ENCODE results near the gene ARHGEF35.
"Not testable (repeated sequence)": the region's sequence is repeated elsewhere in the genome, so short reads cannot be mapped to it uniquely, and the experiment has no call there.

Gene ARHGEF35

DNA sequence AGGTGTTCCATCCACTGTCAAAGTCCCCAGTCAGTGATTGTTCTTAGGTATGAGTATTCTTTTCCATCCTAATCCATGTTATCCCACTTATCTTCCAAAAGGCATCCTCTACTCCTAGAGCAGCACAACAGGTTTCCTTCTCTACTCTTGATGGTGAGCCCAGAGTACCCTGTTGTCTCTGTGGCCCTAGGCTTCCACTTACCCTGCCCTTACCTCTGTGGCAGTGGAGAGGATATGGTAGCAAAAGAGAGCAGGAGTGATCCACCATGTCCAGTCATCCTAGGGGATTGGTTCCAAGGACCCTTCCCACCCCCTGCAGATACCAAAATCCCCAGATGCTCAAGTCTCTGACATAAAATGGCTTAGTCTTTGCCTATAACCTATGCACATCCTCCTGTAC is 21.6 kb upstream of the ARHGEF35 start:
- not testable (repeated sequence) for H3K9me3 ChIP-seq (ENCODE audit: insufficient read depth, low read depth, low read length); H3K36me3 ChIP-seq (ENCODE audit: insufficient read depth, low read depth, low read length); H3K4me3 ChIP-seq (ENCODE audit: low read length); H3K27ac ChIP-seq (ENCODE audit: low read length); H3K27me3 ChIP-seq (ENCODE audit: insufficient read depth, low read length); H3K9ac ChIP-seq (ENCODE audit: low read depth, low read length); H3K4me1 ChIP-seq (ENCODE audit: insufficient read depth, low read length)

GRCh38 chr7:144205306-144205705 is 9.7 kb upstream of the ARHGEF35 start:
- not testable (repeated sequence) for H3K27ac ChIP-seq (ENCODE audit: low read length); H3K9me3 ChIP-seq (ENCODE audit: insufficient read depth, low read depth, low read length); H3K36me3 ChIP-seq (ENCODE audit: insufficient read depth, low read depth, low read length); H3K27me3 ChIP-seq (ENCODE audit: insufficient read depth, low read length); H3K4me1 ChIP-seq (ENCODE audit: insufficient read depth, low read length); H3K4me3 ChIP-seq (ENCODE audit: low read length); H3K9ac ChIP-seq (ENCODE audit: low read depth, low read length)

DNA sequence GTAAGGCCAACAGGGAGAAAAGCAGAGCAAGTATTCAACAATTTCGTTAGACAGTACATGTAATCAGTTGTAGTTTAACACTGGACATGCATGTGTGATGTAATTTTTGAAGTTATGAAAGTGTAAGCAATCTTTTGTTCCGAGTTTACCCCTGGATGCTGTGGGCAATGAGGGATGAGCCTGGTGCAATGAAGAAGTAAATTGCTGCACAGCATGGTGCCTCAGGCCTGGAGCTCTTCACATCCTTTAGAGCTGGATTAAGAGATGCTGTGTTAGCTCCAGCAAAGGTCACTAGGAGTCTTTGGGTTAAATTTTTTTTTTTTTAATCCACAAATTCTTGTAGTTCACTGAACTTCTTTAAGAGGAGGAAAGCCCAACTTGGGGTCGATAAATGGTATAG is 7.5 kb upstream of the ARHGEF35 start:
- H3K27ac ChIP-seq (ENCODE audit: low read length); H3K4me3 ChIP-seq (ENCODE audit: low read length); H3K4me1 ChIP-seq (ENCODE audit: insufficient read depth, low read length); H3K9me3 ChIP-seq (ENCODE audit: insufficient read depth, low read depth, low read length); H3K27me3 ChIP-seq (ENCODE audit: insufficient read depth, low read length); H3K9ac ChIP-seq (ENCODE audit: low read depth, low read length); H3K36me3 ChIP-seq (ENCODE audit: insufficient read depth, low read depth, low read length): not testable (repeated sequence)

DNA sequence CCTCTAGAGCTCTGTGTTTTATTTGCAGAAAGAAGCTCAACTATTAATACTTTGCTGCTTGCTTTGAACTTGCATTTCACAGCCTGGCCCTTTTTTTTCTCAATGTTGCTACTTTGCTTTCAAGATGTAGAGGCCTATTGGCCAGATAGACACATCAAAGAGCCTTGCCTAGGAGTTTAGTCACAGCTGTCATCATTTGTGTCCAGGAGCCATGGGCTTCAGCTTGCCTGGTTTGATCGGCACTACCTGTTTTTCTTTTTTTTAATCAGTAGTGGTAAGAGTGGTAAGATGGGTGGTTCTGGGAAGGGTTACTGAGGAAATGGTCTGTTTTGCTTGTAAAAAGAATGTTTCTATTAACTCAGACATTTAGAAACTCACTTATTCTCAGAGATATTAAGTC is 6.3 kb upstream of the ARHGEF35 start:
- H3K27me3 ChIP-seq (ENCODE audit: insufficient read depth, low read length); H3K4me1 ChIP-seq (ENCODE audit: insufficient read depth, low read length); H3K9me3 ChIP-seq (ENCODE audit: insufficient read depth, low read depth, low read length); H3K9ac ChIP-seq (ENCODE audit: low read depth, low read length); H3K36me3 ChIP-seq (ENCODE audit: insufficient read depth, low read depth, low read length); H3K4me3 ChIP-seq (ENCODE audit: low read length); H3K27ac ChIP-seq (ENCODE audit: low read length): not testable (repeated sequence)

DNA sequence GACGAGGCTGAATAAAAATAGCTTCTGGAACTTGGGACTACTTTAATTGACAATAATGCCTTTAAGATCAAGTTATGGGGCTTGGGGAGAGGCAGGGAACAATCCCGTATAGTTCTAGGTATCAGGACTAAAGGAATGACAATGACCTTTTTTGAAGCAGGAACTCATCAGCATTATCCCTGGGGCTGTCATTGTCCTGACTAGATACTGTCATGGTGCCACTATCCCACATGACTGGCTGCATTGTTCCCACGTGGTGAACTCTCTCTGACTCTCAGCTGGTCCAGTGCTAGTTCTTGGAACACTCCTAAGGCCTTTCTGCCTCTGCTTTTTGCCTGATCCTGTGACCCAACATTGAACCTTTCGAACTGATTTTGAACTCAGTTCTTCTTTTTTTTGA is 3.3 kb upstream of the ARHGEF35 start:
- not testable (repeated sequence) for H3K27ac ChIP-seq (ENCODE audit: low read length); H3K4me1 ChIP-seq (ENCODE audit: insufficient read depth, low read length); H3K36me3 ChIP-seq (ENCODE audit: insufficient read depth, low read depth, low read length); H3K27me3 ChIP-seq (ENCODE audit: insufficient read depth, low read length); H3K4me3 ChIP-seq (ENCODE audit: low read length); H3K9ac ChIP-seq (ENCODE audit: low read depth, low read length); H3K9me3 ChIP-seq (ENCODE audit: insufficient read depth, low read depth, low read length)

DNA sequence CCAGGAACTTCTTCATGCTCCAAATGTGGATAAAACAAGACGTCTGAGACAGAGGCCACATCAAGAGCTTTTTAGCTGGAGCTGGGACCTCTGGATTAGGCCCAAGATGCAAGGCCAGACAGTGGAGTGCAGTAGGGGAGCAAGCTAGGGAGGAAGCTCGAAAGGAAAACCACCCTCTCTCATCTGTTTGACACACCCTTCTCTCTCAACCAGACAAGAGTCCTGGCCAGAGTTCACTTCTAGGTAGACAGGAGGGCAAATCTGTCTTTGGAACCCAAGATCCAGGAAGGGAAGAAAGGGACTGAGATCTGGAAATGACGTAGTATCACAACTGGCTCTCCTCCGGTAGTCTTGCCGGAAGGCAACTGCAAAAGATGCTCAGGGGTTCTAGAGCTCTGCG is 1.2 kb downstream of the ARHGEF35 start:
- not testable (repeated sequence) for H3K27me3 ChIP-seq (ENCODE audit: insufficient read depth, low read length); H3K9ac ChIP-seq (ENCODE audit: low read depth, low read length)

GRCh38 chr7:144193782-144194181 is 1.9 kb downstream of the ARHGEF35 start:
- H3K27ac ChIP-seq (ENCODE audit: low read length); H3K4me1 ChIP-seq (ENCODE audit: insufficient read depth, low read length): not testable (repeated sequence)

More for the DNA sequence above, 1.2 kb downstream of the ARHGEF35 start:
- not testable (repeated sequence) for H3K9me3 ChIP-seq (ENCODE audit: insufficient read depth, low read depth, low read length); H3K4me1 ChIP-seq (ENCODE audit: insufficient read depth, low read length); H3K36me3 ChIP-seq (ENCODE audit: insufficient read depth, low read depth, low read length); H3K4me3 ChIP-seq (ENCODE audit: low read length); H3K27ac ChIP-seq (ENCODE audit: low read length)

DNA sequence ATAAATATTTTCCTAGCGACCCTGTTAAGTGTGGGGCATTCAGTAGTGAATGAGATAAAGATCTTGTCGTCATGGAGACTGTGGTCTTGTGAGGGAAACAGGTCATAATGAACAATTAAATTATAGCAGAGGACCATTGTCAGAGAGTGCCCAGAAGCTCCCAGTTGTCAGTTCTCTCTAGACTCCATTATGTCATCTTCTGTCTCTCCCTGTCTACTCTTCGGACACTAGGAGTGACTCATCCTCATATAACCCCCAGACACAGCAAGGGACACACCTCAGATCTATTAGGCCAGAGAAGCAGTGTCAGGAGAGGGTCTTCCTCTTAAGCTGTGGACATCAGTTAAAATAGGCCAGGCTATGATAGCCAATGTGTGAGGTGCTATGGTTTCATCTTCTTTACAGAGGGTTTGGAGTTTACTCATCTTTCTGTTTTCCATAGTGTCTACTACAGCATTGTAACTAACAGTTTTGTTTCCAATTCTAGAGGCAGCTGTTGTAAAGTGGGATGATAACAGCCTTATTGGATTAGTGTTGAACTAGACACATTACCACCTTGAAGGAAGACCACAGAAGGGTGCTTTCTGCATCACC is 7.0 kb downstream of the ARHGEF35 start:
- not testable (repeated sequence) for H3K4me1 ChIP-seq (ENCODE audit: insufficient read depth, low read length); H3K27ac ChIP-seq (ENCODE audit: low read length); H3K9ac ChIP-seq (ENCODE audit: low read depth, low read length); H3K4me3 ChIP-seq (ENCODE audit: low read length); H3K9me3 ChIP-seq (ENCODE audit: insufficient read depth, low read depth, low read length); H3K36me3 ChIP-seq (ENCODE audit: insufficient read depth, low read depth, low read length); H3K27me3 ChIP-seq (ENCODE audit: insufficient read depth, low read length)

More at GRCh38 chr7:144193782-144194181, 1.9 kb downstream of the ARHGEF35 start:
- not testable (repeated sequence) for H3K36me3 ChIP-seq (ENCODE audit: insufficient read depth, low read depth, low read length); H3K9me3 ChIP-seq (ENCODE audit: insufficient read depth, low read depth, low read length); H3K4me3 ChIP-seq (ENCODE audit: low read length); H3K27me3 ChIP-seq (ENCODE audit: insufficient read depth, low read length); H3K9ac ChIP-seq (ENCODE audit: low read depth, low read length)

- not testable (repeated sequence) for H3K27me3 ChIP-seq (ENCODE audit: insufficient read depth, low read length); H3K9me3 ChIP-seq (ENCODE audit: insufficient read depth, low read depth, low read length); H3K9ac ChIP-seq (ENCODE audit: low read depth, low read length); H3K4me1 ChIP-seq (ENCODE audit: insufficient read depth, low read length); H3K36me3 ChIP-seq (ENCODE audit: insufficient read depth, low read depth, low read length); H3K4me3 ChIP-seq (ENCODE audit: low read length); H3K27ac ChIP-seq (ENCODE audit: low read length)
These were observed 7.8 kb downstream of the ARHGEF35 start for GRCh38 chr7:144187848-144188247.

DNA sequence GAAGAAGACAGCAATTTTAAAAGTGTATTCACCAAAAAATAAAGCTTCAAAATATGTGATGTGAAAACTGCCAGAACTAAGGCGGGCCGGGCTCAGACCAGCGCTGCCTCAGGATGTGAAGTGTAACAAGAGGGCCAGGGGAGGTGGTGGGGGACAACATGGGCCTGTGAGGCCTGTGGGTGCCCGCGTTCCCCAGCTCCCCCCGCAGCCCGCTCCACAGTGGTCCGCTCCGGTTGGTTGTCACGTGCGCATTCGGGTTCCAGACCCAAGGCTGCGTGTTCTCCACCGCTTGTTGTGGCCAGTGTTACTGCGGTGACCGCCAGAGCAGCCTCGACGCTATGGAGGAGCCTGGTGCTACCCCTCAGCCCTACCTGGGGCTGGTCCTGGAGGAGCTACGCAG is 12.5 kb downstream of the ARHGEF35 start, which contains the start of gene CTAGE4:
CTAGE4 (plus strand) TSS at position 301 of the 400 bp plus-strand sequence; CDS start at position 339, 38 bp downstream.
- H3K9ac ChIP-seq (ENCODE audit: low read depth, low read length); H3K4me3 ChIP-seq (ENCODE audit: low read length); H3K4me1 ChIP-seq (ENCODE audit: insufficient read depth, low read length); H3K36me3 ChIP-seq (ENCODE audit: insufficient read depth, low read depth, low read length); H3K9me3 ChIP-seq (ENCODE audit: insufficient read depth, low read depth, low read length); H3K27ac ChIP-seq (ENCODE audit: low read length); H3K27me3 ChIP-seq (ENCODE audit: insufficient read depth, low read length): not testable (repeated sequence)

GRCh38 chr7:144179165-144179479 is 16.5 kb downstream of the ARHGEF35 start:
- H3K9ac ChIP-seq (ENCODE audit: low read depth, low read length); H3K36me3 ChIP-seq (ENCODE audit: insufficient read depth, low read depth, low read length); H3K4me3 ChIP-seq (ENCODE audit: low read length); H3K27ac ChIP-seq (ENCODE audit: low read length); H3K27me3 ChIP-seq (ENCODE audit: insufficient read depth, low read length); H3K4me1 ChIP-seq (ENCODE audit: insufficient read depth, low read length); H3K9me3 ChIP-seq (ENCODE audit: insufficient read depth, low read depth, low read length): not testable (repeated sequence)

DNA sequence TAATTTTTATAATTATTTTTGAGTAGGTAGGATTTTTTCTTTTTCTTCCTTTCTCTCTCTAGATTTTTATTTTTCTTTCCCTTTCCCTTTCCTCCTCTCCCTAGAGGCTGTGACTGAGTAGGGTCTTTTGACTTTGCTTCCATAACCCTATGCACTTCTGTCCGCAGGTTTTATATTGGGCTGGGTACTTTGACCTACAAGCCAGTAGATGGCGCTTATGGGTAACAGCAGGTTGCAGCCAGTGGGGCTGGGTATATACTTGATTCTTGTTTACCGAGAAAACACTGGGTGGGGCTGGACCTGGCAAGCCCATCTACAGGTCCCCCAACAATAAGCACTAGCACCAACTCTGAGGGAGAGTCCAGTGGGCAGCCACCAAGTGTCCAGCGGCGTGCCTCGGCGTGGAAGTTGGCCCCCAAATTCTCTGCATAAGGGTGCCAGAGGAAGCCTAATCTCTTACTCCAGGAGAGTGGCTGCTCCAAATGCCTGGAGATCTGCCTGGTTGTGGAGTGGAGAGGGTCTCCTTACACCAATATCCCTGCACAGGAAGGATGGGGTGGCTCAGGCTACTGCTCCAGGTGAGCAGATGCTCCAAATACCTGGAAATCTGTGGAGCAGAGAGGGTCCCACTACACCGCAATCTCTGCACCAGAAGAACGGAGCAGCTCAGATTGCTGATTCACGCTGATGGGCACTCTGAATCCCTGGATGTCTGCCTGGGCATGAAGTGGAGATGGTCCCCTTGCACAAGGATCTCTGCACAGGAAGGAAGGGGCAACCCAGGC is 17.1 kb downstream of the ARHGEF35 start:
- not testable (repeated sequence) for H3K27me3 ChIP-seq (ENCODE audit: insufficient read depth, low read length); H3K9me3 ChIP-seq (ENCODE audit: insufficient read depth, low read depth, low read length); H3K27ac ChIP-seq (ENCODE audit: low read length); H3K4me1 ChIP-seq (ENCODE audit: insufficient read depth, low read length); H3K9ac ChIP-seq (ENCODE audit: low read depth, low read length); H3K36me3 ChIP-seq (ENCODE audit: insufficient read depth, low read depth, low read length); H3K4me3 ChIP-seq (ENCODE audit: low read length)
